Prostate gland (tissue), 2 donors: ENCODE results near the gene KANK2. TPM values are rescaled to one million over a fixed set of nuclear protein-coding genes. Genes with fewer than 3 reads are reported as not detected.
"Not testable (repeated sequence)": the region's sequence is repeated elsewhere in the genome, so short reads cannot be mapped to it uniquely, and the experiment has no call there.

Experiments
- DNase-seq: peaks from one replicate; pipeline ENCODE4 v3.0.0-alpha.2; 2019; ENCODE audit warnings: low spot score
- H3K27ac ChIP-seq, 2 donors: fragments of 200-600 bp; sonication (generic); 2 replicates each; pipeline ENCODE4 v1.5.1; 2017 to 2019
- H3K27me3 ChIP-seq: fragments of 200-600 bp; sonication (generic); replicated peaks from 2 replicates; pipeline ENCODE4 v1.5.1; 2019; ENCODE audit not compliant: insufficient read depth
- H3K36me3 ChIP-seq, 2 donors: fragments of 200-600 bp; sonication (generic); 1 replicate in 1 of 2; 2 replicates in 1 of 2; pipeline versions ENCODE4 v1.5.1 to v1.8.1; 2017 to 2019
- H3K4me1 ChIP-seq: fragments of 200-600 bp; sonication (generic); replicated peaks from 2 replicates; pipeline ENCODE4 v1.5.1; 2019
- H3K4me3 ChIP-seq, 2 donors: fragments of 200-600 bp; sonication (generic); 2 replicates each; pipeline ENCODE4 v1.5.1; 2017 to 2019
- H3K9me3 ChIP-seq: fragments of 200-600 bp; sonication (generic); 2 replicates; pipeline ENCODE4 v1.5.1; 2017
- POLR2A ChIP-seq: fragments of 450-650 bp; IDR thresholded peaks from one replicate; pipeline ENCODE4 v1.6.1; 2016; ENCODE audit warnings: antibody characterized with exemption, mild to moderate bottlenecking
- POLR2AphosphoS5 ChIP-seq: sonication (generic); formaldehyde crosslinking; IDR thresholded peaks from one replicate; pipeline ENCODE4 v1.6.1; 2017; ENCODE audit warnings: antibody characterized with exemption
- WGBS: methylation state at CpG from one replicate; pipeline ENCODE4 v1.1.5; 2018; 5-methylcytosine and 5-hydroxymethylcytosine counted together
- intact Hi-C: fragments of 100-400 bp; cut with DNase I; formaldehyde crosslinking; loops from one replicate; pipeline ENCODE4 v1.14.2; 2022
- total RNA-seq, 2 donors: library from RNA; depleted of rRNA; stranded (reverse); fragments of >200 nt; gene quantifications; one replicate each; pipeline ENCODE4 v1.1.0, GENCODE V29; 2016
- TF ChIP-seq, protein P1 (sequence below), 4 experiments: fragments of 200-600 bp in 2 of 4; fragments of 450-650 bp in 2 of 4; sonication (generic) in 2 of 4; IDR thresholded peaks; 1 replicate in 3 of 4; 2 replicates in 1 of 4; pipeline ENCODE4 v1.5.1; 2016 to 2019; ENCODE audit warnings: antibody characterized with exemption in 4 of 4, mild to moderate bottlenecking in 2 of 4, moderate library complexity in 2 of 4

KANK2 gene
- total RNA-seq, 2 donors from 2014 or later: 150 to 370 TPM

DNA sequence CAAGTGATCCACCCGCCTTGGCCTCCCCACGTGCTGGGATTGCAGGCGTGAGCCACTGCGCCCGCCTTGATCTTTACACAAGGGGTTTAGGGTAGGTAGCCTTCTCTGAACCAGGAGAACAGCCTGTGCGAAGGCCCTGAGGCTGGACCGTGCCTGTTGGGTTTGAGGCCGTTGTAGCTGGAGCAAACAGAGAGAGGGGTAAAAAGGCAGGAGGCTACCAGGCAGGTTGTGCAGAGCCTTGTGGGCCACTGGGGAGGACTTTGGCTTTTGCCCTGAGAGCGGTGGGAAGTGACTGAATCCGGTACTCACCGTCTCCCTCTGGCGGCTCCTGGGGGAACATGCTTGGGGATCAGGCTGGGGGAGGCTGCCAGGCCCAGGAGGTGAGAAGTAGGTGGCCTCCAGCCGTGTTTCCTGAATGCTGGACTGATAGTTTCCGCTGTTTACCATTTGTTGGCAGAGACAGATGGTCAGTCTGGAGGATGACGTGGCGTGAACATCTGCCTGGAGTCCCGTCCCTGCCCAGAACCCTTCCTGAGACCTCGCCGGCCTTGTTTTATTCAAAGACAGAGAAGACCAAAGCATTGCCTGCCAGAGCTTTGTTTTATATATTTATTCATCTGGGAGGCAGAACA lies 66.4 kb downstream of the KANK2 start:
- TF ChIP-seq POLR2AphosphoS5: peak; percentile 45
- TF ChIP-seq, protein P1, sequence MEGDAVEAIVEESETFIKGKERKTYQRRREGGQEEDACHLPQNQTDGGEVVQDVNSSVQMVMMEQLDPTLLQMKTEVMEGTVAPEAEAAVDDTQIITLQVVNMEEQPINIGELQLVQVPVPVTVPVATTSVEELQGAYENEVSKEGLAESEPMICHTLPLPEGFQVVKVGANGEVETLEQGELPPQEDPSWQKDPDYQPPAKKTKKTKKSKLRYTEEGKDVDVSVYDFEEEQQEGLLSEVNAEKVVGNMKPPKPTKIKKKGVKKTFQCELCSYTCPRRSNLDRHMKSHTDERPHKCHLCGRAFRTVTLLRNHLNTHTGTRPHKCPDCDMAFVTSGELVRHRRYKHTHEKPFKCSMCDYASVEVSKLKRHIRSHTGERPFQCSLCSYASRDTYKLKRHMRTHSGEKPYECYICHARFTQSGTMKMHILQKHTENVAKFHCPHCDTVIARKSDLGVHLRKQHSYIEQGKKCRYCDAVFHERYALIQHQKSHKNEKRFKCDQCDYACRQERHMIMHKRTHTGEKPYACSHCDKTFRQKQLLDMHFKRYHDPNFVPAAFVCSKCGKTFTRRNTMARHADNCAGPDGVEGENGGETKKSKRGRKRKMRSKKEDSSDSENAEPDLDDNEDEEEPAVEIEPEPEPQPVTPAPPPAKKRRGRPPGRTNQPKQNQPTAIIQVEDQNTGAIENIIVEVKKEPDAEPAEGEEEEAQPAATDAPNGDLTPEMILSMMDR (IDR thresholded peaks at IDR 0.05): peak; percentile 68 to 94 (median 78)
- TF ChIP-seq POLR2A: no peak
- intact Hi-C loops: loop anchor here (2.0 kb wide), 1 partner anchor 94 kb away; no protein-coding TSS in a partner anchor

DNA sequence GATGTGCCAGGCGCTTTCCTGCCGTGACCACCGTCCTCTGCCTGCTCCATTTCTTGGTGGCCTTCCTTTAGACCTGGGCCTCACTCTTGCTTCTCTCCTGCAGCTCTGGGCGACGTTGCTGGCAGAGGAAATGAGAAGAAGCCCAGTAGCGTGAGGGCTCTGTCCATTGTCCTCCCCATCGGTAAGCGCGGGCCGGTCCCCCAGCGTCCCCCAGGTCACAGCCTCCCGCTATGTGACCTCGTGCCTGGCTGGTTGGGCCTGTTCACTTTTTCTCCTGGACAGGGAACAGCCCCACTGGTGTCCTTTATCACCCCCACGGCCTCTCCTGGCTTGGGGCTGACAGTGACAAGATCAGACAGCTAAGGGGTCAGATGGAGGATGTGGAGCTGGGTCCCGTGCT lies 69.4 kb downstream of the KANK2 start:
- H3K27me3 ChIP-seq: no peaks in the 10 kb centered on the region
- H3K36me3 ChIP-seq: peaks cover 9 to 21% of the 10 kb centered on the region in 2 donors
- intact Hi-C loops: loop anchor here (10.0 kb wide), 1 partner anchor 193 kb away; no protein-coding TSS in a partner anchor
- no peak for DNase-seq
- TF ChIP-seq POLR2AphosphoS5 (no peak), POLR2A (no peak)
- TF ChIP-seq, protein P1 (IDR thresholded peaks at IDR 0.05): no peak
- no peaks in the 10 kb centered on the region for H3K9me3 ChIP-seq
- H3K4me1 ChIP-seq: no peaks in the 10 kb centered on the region
- no peak overlapping the region for H3K4me3 ChIP-seq
- 94% methylated on average over 15 of the region's 15 CpGs for WGBS
- no peak overlapping the region for H3K27ac ChIP-seq

More for the DNA sequence above, 66.4 kb downstream of the KANK2 start:
- 43% methylated on average over 19 of the region's 19 CpGs for WGBS
- DNase-seq: peak; percentile 70
- Histone ChIP-seq H3K27ac (peak overlapping the region in 1 of 2 donors; percentile 25), H3K4me3 (no peak overlapping the region), H3K4me1 (no peaks in the 10 kb centered on the region), H3K27me3 (no peaks in the 10 kb centered on the region), H3K9me3 (no peaks in the 10 kb centered on the region), H3K36me3 (no peaks in the 10 kb centered on the region)

DNA sequence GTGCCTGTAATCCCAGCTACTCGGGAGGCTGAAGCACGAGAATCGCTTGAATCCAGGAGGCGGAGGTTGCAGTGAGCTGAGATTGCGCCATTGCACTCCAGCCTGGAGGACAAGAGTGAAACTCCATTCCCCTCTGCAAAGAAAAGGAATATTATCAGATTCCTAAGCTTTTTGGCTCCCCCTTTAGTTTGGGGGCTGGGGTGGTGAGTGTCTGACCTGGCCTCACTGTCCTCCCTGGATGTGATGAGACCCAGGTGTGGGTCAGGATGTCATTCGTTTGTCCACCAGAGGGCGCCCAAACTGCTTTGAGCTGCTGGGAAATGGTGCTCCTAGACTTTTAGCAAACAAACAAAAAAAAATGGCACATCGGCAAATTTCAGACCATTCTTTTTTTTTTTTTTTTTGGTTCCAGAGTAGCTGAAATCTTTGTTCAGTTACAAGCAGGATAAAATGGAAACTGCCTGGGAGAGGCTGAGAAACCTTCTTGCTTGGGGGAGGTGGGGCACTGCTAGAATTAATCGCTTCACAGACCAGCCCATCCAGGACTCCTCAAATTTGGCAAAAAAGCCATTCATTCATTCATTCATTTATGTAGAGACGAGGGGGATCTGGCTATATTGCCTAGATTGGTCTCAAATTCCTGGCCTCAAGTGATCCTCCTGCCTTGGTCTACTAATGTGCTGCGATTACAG lies 71.2 kb downstream of the KANK2 start:
- Histone ChIP-seq H3K27me3 (no peaks in the 10 kb centered on the region), H3K4me1 (no peaks in the 10 kb centered on the region), H3K9me3 (no peaks in the 10 kb centered on the region), H3K36me3 (peaks cover 9 to 22% of the 10 kb centered on the region in 2 donors), H3K27ac (no peak overlapping the region), H3K4me3 (no peak overlapping the region)
- peak; percentile 68 for DNase-seq
- WGBS: 57% methylated on average over 11 of the region's 11 CpGs
- intact Hi-C loops: loop anchor here (10.0 kb wide), 1 partner anchor 191 kb away; no protein-coding TSS in a partner anchor
- no peak for TF ChIP-seq POLR2A
- TF ChIP-seq, protein P1 (IDR thresholded peaks at IDR 0.05): peak; percentile 72 to 74 (median 73)
- peak; percentile 51 for TF ChIP-seq POLR2AphosphoS5

DNA sequence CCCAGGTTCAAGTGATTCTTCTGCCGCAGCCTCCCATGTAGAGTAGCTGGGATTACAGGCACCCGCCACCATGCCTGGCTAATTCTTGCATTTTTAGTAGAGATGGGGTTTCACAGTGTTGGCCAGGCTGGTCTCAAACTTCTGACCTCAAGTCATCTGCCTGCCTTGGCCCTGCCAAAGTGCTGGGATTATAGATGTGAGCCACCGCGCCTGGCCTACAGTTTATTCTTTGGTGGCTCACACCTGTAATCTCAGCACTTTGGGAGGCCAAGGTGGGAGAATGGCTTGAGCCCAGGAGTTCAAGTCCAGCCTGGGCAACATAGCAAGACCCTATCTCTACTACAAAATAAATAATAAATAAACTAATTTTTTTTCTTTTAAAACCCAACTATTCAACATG lies 73.2 kb downstream of the KANK2 start:
- not testable (repeated sequence) for H3K4me1 ChIP-seq, H3K9me3 ChIP-seq, H3K27me3 ChIP-seq, DNase-seq, H3K4me3 ChIP-seq, H3K27ac ChIP-seq
- intact Hi-C loops: loop anchor here (10.0 kb wide), 1 partner anchor 189 kb away; no protein-coding TSS in a partner anchor
- WGBS: 96% methylated on average over 4 of the region's 4 CpGs
- peaks cover 16 to 22% of the 10 kb centered on the region in 2 donors for H3K36me3 ChIP-seq

DNA sequence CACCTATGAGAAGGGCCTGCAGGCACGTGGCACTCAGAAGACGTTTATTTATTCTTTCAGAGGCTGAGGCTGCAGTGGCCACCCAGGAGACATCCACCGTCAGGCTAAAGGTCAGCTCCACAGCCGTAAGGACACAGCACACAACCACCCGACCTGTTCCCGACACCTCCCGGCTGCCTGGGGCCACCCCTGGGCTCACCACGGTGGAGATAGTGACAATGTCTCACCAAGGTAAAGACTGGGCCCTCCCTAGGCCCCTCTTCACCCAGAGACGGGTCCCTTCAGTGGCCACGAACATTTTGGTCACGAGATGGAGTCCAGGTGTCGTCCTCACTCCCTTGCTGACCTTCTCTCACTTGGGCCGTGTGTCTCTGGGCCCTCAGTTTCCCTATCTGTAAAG lies 74.2 kb downstream of the KANK2 start:
- intact Hi-C loops: loop anchor here (10.0 kb wide), 1 partner anchor 188 kb away; no protein-coding TSS in a partner anchor
- H3K27ac ChIP-seq: no peak overlapping the region
- no peaks in the 10 kb centered on the region for H3K4me1 ChIP-seq
- H3K36me3 ChIP-seq: peaks cover 16 to 22% of the 10 kb centered on the region in 2 donors
- H3K4me3 ChIP-seq: no peak overlapping the region
- 89% methylated on average over 13 of the region's 13 CpGs for WGBS
- TF ChIP-seq POLR2A (no peak), POLR2AphosphoS5 (no peak)
- TF ChIP-seq, protein P1 (IDR thresholded peaks at IDR 0.05): no peak
- DNase-seq: no peak
- no peaks in the 10 kb centered on the region for H3K9me3 ChIP-seq
- H3K27me3 ChIP-seq: no peaks in the 10 kb centered on the region

DNA sequence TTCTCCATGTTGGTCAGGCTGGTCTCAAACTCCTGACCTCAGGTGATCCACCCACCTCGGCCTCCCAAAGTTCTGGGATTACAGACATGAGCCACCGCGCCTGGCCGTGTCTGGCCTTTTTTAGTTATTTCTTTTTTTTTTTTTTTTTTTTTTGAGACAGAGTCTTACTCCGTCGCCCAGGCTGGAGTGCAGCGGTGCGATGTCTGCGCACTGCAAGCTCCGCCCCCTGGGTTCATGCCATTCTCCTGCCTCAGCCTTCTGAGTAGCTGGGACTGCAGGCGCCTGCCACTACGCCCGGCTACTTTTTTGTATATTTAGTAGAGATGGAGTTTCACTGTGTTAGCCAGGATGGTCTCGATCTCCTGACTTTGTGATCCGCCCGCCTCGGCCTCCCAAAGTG lies 75.4 kb downstream of the KANK2 start:
- H3K4me1 ChIP-seq, H3K27ac ChIP-seq, DNase-seq, H3K9me3 ChIP-seq, H3K27me3 ChIP-seq, H3K4me3 ChIP-seq: not testable (repeated sequence)
- H3K36me3 ChIP-seq: peaks cover 16 to 22% of the 10 kb centered on the region in 2 donors
- intact Hi-C loops: loop anchor here (10.0 kb wide), 1 partner anchor 187 kb away; no protein-coding TSS in a partner anchor
- WGBS: 90% methylated on average over 17 of the region's 17 CpGs
